Activated CD4-positive, alpha-beta T cell treated with anti-CD3 and anti-CD28 coated beads, Interleukin-2, amount 50 U/mL, for 24 hours (primary cell): ENCODE measurements around the gene CIDEB.
"Not testable (repeated sequence)": the region's sequence is repeated elsewhere in the genome, so short reads cannot be mapped to it uniquely, and the experiment has no call there.

ENCODE experiments used
- DNase-seq, 2 donors: peaks; one replicate each; pipeline ENCODE4 v3.0.0-alpha.2; 2020; ENCODE audit warnings: low read depth in 1 of 2, low spot score in 1 of 2

Gene CIDEB, protein sequence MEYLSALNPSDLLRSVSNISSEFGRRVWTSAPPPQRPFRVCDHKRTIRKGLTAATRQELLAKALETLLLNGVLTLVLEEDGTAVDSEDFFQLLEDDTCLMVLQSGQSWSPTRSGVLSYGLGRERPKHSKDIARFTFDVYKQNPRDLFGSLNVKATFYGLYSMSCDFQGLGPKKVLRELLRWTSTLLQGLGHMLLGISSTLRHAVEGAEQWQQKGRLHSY

DNA sequence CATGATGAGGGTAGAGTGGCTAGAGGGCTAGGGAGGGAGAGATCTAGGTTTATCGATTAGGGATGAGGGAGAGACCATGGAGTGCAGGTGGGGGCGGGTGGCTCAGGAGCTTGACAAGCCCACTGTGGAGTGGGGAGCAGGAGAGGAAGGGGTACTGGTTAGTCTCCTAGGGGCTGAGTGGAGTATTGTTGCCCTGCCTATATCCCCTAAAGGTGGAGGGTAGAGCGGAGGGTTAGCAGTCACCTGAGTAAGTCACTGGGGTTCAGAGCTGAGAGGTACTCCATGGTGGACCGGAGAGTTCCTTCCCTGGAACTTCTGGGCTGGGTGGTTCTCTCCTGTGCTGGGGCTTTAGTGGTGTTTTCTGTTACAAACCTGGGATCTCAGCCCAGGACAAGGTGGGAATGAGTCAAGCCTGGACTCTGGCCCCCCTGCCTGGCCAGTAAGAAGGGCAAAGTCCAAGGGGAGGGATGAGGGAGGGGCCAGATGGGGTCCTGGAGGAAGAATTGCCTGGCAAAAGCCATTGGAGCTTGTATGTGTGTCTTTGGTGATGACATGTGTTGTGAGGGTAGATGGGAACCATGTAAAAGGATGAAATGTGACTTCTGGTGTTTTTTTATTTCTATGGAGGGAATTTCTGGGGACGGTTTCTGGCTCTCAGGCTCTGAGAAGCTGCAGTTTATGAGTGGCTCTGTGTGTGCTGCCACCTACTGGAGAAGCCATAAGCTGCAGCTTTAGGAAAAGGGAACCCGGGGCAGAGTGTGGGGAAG, at the start of gene CIDEB:
Gene CIDEB (minus strand): TSS at position 403 of the 767 bp plus-strand sequence. CDS start 119 bp downstream, at position 284.
- peak; percentile 35 to 59 for DNase-seq

DNA sequence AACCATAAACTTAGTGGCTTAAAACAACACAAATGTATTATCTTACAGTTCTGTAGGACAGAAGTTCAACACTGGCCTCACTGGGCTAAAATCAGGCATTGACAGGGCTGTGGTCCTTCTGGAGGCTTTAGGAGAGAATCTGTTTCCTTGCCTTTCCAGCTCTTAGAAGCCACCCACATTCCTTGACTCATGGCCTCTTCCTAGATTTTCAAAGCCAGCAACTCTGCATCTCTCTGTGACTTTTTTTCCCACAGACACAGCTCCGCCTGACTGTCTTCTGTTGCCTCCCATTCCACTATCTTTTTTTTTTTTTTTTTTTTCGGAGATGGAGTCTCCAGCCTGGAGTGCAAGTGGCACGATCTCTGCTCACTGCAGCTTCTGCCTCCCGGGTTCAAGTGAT, 48.4 kb upstream of the CIDEB start:
- DNase-seq = no peak

DNA sequence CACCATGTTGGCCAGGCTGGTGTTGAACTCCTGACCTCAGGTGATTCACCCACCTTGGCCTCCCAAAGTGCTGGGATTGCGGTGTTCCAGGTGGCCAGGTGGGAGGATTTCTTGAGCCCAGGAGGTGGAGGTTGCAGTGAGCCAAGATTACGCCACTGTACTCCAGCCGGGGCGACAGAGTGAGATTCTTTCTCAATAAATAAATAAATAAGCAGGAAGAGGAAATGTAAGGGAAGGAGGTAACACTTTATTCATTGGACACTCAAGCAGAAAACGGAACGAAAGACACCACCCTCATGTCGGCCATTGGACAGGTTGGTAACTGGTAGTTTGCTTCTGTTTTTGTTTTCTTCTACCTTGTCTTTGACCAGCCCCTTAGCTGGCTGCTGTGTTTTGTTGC, 47.2 kb upstream of the CIDEB start:
- DNase-seq = no peak

DNA sequence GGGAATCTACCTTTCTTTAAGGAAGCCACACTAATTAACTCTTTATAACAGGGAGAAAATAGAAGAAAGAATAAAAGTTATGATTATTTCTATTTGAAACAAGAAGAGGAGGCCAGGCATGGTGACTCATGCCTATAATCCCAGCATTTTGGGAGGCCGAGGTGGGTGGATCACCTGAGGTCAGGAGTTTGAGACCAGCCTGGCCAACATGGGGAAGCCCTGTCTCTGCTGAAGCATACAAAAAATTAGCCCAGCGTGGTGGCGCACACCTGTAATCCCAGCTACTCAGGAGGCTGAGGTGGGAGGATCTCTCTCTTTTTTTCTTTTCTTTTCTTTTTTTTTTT, 46.7 kb upstream of the CIDEB start:
- not testable (repeated sequence) for DNase-seq

DNA sequence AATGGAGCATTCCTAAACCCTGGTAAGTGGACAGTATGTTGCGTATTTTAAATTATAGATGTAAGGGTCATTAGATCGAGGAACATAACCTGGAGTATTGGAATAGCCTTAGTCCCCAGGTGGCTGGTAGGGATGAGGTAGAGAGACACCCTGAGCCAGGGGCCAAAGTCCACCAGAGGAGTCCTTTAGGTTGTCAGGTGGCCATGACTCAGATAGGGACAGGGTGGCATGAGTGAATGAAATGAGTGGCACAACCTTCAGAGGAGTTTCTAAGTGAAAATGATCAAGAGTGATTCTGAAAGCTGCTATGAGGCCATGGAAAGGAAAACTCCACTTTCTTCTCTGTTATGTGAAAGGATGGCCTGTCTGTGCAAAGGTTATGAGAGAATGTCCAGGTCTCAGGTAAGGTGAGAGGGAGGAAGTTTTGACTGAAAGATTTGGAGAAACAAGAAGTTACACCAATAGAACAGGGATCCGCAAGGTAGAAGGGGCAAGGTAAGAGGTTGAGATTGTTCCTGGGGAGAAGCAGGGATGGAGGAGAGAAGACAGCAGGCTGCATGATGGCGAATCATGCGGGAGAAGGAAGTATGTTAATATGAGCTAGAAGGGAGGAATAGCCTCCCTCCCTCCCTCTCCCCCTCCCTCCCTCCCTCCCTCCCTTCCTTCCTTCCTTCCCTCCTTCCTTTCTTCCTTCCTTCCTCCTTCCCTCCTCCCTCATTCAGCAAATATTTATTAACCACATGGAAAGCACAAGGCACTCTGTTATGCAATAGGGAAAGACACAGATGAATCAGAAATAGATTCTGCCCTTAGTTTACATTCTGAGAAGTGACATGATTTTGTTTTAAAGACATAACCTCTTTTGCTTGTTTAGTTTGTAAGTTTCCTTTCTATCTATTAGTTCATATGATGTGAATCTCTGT, 46.0 kb upstream of the CIDEB start:
- no peak for DNase-seq

DNA sequence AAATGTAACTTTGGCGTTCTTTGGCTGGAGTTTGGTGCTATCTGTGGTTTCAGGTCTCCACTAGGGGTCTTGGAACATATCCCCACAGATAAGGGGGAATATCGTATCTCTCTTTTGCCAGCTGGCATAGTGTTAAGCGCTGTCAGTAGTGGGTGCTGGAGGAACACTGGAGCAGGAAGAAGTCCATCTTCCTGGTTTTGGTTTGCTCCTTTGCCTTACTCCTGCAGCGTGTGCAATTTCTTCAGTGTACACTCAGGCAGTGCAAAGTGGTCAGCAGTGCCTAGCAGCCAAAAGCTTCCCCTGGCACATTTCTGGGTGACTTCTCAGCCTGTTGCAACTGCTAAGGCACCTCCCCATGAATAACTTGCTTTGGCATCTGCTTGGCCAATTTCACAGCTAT, 43.7 kb upstream of the CIDEB start:
- DNase-seq = no peak

DNA sequence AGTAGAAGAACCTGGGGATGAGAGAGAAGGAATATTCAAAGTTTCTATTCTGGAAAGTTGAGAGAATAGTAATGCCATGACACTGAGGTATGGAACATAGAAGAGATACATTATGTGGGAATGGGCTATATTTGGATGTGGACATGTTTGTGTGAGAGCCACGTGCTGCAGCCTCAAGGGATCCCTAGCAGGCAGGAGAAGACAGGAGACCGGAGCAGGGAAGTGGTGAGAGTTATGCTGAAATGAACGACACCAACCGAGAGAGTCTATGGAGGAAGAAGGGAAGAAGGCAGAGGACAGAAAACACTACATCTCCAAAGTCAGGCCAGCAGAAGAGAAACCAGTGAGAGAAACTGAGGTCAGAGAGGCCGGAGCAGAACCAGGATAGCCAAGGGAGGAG, 42.0 kb upstream of the CIDEB start:
- no peak for DNase-seq

DNA sequence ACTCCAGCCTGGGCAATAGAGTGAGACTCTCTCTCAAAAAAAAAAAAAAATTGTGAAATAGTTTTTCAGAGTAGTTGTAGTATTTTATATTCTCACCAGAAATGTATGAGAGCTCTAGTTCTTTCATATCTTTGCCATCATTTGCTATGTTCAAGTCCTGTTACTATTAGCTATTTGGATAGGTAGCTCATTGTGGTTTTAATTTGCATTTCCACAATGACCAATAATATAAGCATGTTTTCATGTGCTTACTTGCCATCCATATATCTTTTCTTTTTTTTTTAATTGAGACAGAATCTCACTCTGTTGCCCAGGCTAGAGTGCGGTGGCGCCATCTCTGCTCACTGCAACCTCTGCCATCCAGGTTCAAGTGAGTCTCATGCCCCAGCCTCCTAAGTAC, 40.4 kb upstream of the CIDEB start:
- no peak for DNase-seq

DNA sequence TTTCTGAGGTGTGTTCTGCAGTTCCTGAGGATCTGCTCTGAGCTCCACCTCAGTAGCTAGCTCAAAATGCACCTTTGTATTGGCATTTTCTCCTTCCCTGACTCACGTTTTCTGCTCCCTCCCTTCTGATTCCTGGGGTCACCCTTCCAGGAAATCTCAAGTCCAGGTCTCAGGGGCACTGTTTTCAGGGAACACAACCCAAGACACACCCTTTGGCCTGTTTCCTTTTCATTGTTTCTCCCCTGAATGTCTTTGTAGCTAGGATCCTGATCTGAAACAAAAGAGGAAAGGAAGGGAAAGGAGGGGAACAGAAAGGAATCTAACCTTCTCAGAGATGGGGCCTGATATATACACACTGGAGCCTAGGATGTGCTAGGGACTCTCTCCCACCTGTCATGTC, 39.4 kb upstream of the CIDEB start:
- DNase-seq = no peak

DNA sequence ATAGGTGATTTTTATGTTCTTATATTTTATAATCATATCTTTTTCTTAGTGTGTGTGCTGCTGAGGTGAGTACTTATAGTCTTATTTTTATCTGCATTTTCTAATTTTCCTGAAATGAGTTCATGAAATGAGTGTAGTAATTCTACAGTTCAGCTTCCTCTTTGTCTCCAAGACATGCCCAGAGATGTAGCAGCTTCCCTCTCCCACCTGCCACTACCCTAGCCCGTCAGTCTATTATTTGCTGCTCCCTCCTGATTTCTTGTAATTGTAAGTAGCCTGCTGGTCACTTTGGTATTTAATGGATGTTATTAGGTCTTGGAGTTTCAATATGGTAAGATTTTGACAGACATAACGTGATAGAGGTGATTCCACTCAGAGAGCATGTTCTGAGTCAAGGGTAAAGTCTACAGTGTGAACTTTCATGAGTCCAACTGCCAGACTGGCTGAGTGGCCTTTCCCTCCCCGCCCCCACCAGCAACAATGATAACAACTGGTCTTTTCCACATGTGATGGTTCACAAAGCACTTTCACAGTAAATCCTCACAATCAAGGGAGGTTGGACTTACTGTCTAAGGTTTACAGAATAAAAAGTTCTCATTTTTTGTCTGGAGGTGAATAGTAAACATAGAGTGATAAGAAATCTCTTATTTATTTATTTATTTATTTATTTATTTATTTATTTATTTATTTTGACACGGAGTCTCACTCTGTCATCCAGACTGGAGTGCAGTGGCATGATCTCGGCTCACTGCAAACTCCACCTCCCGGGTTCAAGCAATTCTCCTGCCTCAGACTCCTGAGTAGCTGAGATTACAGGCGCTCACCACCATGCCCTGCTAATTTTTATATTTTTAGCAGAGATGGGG, 36.3 kb upstream of the CIDEB start:
- DNase-seq = no peak

DNA sequence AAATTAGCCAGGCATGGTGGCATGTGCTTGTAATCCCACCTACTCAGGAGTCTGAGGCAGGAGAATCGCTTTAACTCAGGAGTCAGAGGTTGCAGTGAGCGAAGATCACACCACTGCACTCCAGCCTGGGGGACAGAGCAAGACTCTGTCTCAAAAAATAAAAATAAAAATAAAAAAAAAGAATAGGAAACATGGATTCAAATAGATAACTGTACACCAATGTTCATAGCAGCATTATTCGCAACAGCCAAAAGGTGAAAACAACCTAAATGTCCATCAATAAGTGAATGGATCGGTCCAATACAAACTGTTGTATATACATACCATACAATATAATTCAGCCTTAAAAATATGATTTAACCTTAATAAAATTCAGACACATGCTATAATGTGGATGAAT, 35.1 kb upstream of the CIDEB start:
- no peak for DNase-seq

DNA sequence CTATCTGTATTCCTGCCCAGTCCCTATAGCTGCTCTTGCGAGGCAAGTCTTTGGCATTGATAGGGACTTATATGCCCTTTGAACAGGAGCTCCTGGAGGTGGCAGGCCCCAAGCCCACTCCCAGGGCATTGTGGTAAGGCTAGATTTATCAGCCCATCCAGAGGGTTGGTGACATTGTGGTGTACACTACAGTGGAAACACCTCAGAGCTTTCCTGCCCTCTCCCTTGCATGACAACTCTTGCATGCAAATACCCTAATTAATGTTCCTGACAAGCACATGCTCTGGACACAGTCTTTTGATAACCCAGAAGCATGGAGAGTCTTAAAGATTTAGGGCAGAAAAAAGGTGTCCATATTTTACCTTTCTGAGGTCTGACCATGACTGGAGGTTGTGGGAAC, 32.8 kb upstream of the CIDEB start:
- no peak for DNase-seq

DNA sequence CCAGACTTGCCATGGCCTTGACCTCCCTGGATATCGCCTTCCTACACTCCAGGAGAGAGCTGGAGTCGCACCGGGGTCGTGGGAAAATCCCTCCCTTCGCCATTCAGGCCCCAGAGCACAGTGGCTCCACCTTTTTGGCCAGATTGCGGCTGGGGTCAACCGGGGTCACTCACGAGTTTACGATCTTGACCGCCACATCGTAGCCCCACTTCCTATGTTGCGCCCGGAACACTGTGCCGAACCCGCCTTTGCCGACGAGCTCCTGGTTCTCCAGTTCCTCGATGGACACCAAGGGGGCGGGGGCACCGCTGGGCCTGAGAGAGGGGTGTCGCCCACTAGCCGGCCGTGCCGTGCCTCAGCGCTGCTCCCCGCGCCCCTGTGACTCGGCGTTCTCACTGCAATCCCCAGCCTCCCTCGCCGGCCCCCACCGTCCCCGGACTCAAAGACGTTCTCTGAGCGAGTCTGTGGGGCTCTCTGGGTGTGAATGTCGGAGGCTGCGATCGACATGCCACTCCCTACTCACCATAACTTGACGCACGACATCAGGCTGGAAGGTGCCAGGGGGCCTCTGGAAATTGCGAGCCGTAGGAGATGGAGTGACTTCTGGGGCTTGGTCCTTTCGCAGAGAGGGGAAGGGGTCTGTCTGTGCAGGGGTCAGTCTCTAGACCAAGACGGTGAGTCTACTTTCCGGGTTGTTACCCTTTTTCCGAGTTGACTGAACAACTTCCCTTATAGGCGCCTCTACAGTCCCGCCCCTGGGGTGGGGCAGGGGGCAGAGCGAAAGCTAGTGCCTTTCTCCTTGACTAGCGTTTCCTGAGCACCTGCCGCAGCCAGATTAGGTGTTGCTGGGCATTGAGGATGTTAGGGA, 31.7 kb upstream of the CIDEB start, which contains the start of gene RIPK3:
Gene RIPK3 (minus strand): TSS at position 708 of the 868 bp plus-strand sequence. CDS start 165 bp downstream, at position 543.
- peak; percentile 32 to 60 for DNase-seq

DNA sequence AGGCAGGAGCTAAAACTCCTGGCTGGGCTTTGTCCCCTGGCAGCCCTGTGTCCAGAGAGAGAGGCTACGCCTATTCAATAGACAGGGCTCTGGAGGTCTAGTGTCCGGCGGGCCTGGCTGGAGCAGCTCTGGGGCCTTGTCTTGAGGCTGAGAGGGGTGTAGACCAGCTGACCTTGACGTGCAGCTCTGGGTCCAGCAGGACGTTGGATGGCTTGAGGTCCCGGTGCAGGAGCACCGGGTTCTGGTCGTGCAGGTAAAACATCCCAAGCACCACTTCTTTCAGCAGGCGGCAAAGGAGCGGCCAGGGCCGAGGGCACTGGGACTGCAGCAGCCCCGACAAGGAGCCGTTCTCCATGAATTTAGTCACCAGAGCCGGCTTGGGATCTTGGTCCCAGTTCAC, 31.1 kb upstream of the CIDEB start:
- no peak for DNase-seq

DNA sequence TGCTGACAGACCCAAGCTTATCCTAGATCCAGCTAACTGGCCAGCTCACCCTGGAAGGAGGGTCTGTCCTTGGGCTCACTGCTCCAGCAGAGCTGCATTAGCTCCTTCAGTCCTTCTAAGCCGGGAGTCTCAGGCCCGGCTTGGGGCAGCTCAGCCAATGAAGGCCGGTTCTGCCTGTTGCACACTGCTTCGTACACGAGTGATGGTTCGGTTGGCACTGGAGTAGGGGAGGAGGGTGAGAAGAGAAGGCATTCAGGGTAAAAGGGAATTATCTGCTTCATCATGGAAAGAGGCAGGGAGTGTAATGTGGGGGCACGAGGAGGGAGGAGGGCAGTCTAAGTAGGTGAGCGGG, 30.0 kb upstream of the CIDEB start:
- DNase-seq = no peak

DNA sequence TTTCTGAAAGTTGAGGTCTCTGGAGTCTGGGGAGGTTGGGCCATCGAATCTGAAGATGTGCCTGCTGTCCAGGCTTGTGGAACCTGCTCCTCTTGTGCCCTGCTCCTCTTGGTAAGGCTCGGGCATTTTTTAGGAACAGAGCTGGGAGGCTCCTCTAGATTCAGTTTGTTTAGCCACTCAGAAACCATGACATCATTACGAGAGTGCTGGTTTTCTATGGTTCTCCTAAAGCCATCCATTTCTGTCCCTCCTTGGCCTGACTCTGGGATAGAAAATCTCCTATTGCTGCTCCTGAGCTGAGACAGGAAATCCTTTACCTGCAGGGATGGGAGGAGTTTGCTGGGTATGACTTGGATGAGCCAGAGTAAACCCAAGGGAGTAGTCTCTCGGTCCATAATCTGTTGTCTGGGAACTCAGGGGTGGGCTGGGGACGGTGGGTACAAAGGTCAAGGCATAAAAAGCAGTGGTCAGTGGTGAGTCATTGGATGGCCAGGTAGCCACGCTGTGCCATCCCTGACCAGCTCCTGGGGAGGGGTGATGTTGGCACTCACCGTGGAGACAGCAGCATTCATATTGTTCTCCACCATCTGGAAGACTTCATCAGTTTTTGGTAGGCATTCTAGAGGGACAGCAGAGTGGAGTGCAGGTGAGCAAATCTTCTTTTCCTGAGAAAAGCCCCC, 29.5 kb upstream of the CIDEB start:
- DNase-seq = no peak

DNA sequence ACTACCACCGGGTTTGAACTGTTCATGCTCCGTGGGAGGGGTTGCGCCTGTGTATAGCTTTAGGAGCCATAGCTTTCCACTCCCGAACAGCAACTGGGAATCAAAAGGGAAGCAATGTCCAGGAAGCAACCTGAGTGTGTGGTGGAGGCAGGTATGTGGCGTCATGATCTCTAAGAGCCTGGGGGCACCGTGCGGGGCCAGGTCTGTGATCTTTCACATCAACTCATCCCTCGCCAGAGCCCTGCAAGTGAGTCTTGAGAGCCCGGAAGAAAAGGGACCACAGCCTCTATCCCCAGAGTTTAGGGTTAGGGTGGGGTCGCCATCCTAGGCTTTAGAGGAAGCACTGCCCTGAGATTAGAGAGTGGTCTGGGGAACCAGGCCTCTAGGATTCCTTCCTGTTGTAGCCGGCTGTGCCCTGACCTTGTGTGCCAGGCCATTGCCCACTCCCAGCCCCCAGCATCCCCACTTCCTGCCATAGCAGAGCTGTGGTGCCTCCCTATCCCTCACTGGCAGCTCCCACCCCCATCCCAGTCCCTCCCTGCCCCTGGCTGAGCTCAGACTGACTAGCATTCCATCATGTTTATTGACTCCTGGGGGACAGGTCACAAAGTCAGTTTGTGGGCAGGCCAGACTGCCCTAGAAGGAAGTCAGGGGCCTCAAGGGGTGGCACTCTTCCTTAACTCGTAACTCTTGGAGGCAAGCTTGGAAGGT, 27.8 kb upstream of the CIDEB start:
- DNase-seq = no peak

DNA sequence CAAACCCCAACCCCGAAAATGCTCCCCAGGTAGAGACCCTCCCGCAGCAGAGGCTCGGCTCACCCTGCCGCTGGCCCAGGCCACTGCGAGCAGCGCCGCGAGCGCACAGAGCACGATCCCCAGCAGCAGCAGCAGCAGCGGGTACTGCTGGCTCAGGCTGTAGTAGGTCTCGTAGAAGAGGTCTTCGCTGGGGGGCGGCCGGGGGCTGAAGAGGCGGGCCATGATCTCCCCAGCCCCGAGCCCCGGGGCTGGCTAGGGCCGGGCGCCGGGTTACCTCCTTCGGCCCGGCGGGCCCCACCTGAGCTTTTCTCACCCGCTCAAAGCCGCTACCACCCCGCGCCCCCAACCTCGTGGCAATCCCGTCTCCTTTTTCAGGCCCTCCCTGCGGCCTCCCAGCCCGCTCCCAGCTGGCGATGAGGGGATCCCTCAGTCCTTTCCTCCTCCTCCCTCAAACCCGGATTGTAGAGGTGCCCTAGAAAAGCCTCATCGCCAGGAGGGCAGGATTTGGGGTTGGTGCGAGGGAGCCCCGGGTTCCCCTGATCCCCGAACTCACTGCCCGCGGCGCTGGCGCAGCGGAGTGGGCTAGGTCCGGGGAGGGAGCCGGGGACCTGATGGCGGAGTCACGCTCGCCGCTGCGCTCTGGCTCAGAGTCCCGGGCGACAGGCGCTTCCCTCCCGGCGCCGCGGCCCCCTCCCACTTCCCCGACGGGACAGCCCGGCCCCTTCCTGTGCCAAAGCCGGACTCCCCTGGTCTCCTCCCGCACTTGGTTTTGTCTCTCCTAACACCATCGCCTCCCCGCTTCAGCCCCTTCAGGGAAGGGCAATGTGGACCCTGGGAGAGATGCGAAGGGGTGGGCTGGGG, 26.9 kb upstream of the CIDEB start, which contains the start of gene ADCY4:
Gene ADCY4 (minus strand): TSS at position 641 of the 861 bp plus-strand sequence. CDS start 419 bp downstream, at position 222.
- no peak for DNase-seq
